Measurements from ENCODE around the gene UBR3. TPM values are rescaled to one million over a fixed set of nuclear protein-coding genes. Genes with fewer than 3 reads are reported as not detected.

UBR3 gene
- total and polyA plus RNA-seq, 2 of the 4 experiments (the other 2 are of a cell fraction): 10.0 to 33.9 TPM

DNA sequence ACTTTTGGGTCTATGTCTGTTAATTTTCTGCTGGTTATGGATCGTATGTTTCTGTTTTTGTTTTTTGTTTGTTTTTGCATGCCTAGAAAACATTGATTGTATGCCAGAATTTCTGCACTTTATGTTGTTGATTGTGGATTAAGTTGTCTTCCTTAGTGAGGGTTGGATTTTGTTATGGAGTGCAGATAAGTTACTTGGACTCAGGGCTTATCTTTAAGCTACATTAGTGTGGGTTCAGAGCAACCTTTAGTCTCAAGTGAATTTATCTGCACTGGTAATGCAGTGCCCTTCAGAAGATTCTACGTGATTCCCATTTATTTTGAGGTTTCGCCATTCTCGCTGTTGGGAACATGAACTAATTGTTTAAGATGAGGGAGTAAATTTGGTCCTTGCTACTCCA lies 32.9 kb downstream of the UBR3 start:
- no CpG with 5 or more reads among the region's 4 CpGs for WGBS, 2 experiments (ENCODE audit: extremely low coverage in 2 of 2, insufficient read length in 1 of 2)
- Histone ChIP-seq H2AK5ac (ENCODE audit: low read depth, low read length) (no peak overlapping the region), H2BK15ac (ENCODE audit: low read depth, low read length) (no peak overlapping the region), H3K9ac (ENCODE audit: low read depth, low read length) (no peak overlapping the region), H4K20me1 (ENCODE audit: insufficient read depth, low read length) (no peaks in the 10 kb centered on the region; the same call in 1 of the 2 replicates), H3K4me2 (ENCODE audit: low read depth, low read length) (no peak overlapping the region), H3K4ac (ENCODE audit: low read depth, low read length) (no peak overlapping the region), H3K9me3 (ENCODE audit: control insufficient read depth, insufficient read depth, low read length) (no peaks in the 10 kb centered on the region), H4K91ac (ENCODE audit: insufficient read depth, low read depth, low read length) (no peak overlapping the region), H4K5ac (ENCODE audit: low read depth, low read length) (no peak overlapping the region), H3K36me3 (ENCODE audit: control insufficient read depth, insufficient read depth, low read length) (no peaks in the 10 kb centered on the region), H2AK9ac (replicated peaks; ENCODE audit: low read depth, low read length, poor library complexity) (no peak overlapping the region), H3K27me3 (ENCODE audit: control insufficient read depth, insufficient read depth, low read length) (no peaks in the 10 kb centered on the region), H3K4me3 (ENCODE audit: insufficient read depth, low read depth, low read length) (no peak overlapping the region), H2BK120ac (ENCODE audit: low read depth, low read length) (no peak overlapping the region), H3K27ac (ENCODE audit: insufficient read depth, low read length) (no peak overlapping the region), H3K79me1 (ENCODE audit: low read depth in 1 of 2, low read length in 2 of 2) (peaks cover 19 to 42% of the 10 kb centered on the region in 2 experiments), H3K56ac (ENCODE audit: extremely low read depth, insufficient read depth, low read length) (no peak overlapping the region), H3K23ac (ENCODE audit: low read depth, low read length) (no peak overlapping the region), H3K14ac (replicated peaks; ENCODE audit: low read depth, low read length) (no peak overlapping the region), H2BK5ac (ENCODE audit: low read depth, low read length, poor library complexity, severe bottlenecking) (no peak overlapping the region), H3K4me1 (ENCODE audit: control insufficient read depth, insufficient read depth, low read length) (no peaks in the 10 kb centered on the region), H3K9me1 (ENCODE audit: insufficient read depth, low read length) (no peaks in the 10 kb centered on the region; the same call in 1 of the 2 replicates), H2AFZ (replicated peaks; ENCODE audit: low read length, poor library complexity) (no peak overlapping the region), H4K8ac (ENCODE audit: low read depth in 2 of 2, low read length in 2 of 2) (no peak overlapping the region), H3K18ac (ENCODE audit: low read depth, low read length) (no peak overlapping the region), H2BK20ac (ENCODE audit: low read depth, low read length) (no peak overlapping the region)
- POLR2A ChIA-PET (ENCODE audit: unreplicated experiment): no interaction called here
- dilution Hi-C loops (cut with HindIII; ENCODE audit: low sequenced_read_pairs, unreplicated experiment): no loop called here
- no peak for DNase-seq
- no peak for ATAC-seq (ENCODE audit: low read depth)
- in situ Hi-C loops (cut with MboI; ENCODE audit: low sequenced_read_pairs): no loop called here
- intact Hi-C loops (cut with micrococcal nuclease): no loop called here
- CTCF ChIA-PET: no interaction called here
- TF ChIP-seq NFE2L2 (IDR thresholded peaks at IDR 0.05; ENCODE audit: low read depth, low read length) (no peak), SMC3 (IDR thresholded peaks at IDR 0.05; ENCODE audit: low read depth, low read length) (no peak), CTCF (conservative IDR thresholded peaks at IDR 0.05; ENCODE audit: low read depth, low read length) (no peak), MAZ (IDR thresholded peaks at IDR 0.05; ENCODE audit: borderline replicate concordance, low read depth, low read length) (no peak), FOS (IDR thresholded peaks at IDR 0.05; ENCODE audit: low read depth, low read length) (no peak), MAFK (IDR thresholded peaks at IDR 0.05; ENCODE audit: low read depth, low read length) (no peak), RAD21 (IDR thresholded peaks at IDR 0.05; ENCODE audit: low read length) (no peak), POLR2A (IDR thresholded peaks at IDR 0.05; ENCODE audit: low read depth, low read length) (no peak), USF2 (IDR thresholded peaks at IDR 0.05; ENCODE audit: low read depth, low read length) (no peak), MXI1 (IDR thresholded peaks at IDR 0.05; ENCODE audit: borderline replicate concordance, low read depth, low read length) (no peak), CHD1 (IDR thresholded peaks at IDR 0.05; ENCODE audit: low read depth, low read length) (no peak), BHLHE40 (IDR thresholded peaks at IDR 0.05; ENCODE audit: low read depth, low read length) (no peak), RCOR1 (IDR thresholded peaks at IDR 0.05; ENCODE audit: insufficient replicate concordance, low read length) (no peak)
- TF ChIP-seq, protein P1, sequence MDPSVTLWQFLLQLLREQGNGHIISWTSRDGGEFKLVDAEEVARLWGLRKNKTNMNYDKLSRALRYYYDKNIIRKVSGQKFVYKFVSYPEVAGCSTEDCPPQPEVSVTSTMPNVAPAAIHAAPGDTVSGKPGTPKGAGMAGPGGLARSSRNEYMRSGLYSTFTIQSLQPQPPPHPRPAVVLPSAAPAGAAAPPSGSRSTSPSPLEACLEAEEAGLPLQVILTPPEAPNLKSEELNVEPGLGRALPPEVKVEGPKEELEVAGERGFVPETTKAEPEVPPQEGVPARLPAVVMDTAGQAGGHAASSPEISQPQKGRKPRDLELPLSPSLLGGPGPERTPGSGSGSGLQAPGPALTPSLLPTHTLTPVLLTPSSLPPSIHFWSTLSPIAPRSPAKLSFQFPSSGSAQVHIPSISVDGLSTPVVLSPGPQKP (IDR thresholded peaks at IDR 0.05; ENCODE audit: borderline replicate concordance, low read depth, low read length): no peak
- BruUV-seq (replicated peaks): no TSS peak
